ENCODE data around the gene RPRM.

- no peak for TF ChIP-seq CTCF (IDR thresholded peaks at IDR 0.05; ENCODE audit: low read depth, low read length, missing input control)
- no peak for TF ChIP-seq ZBTB33 (IDR thresholded peaks at IDR 0.05)
- no peak for TF ChIP-seq NR2F2 (IDR thresholded peaks at IDR 0.05)
- no peak for TF ChIP-seq HNF4G (IDR thresholded peaks at IDR 0.05)
- no peak for TF ChIP-seq REST (IDR thresholded peaks at IDR 0.05)
- TF ChIP-seq HNF4A (conservative IDR thresholded peaks at IDR 0.05): no peak
- TF ChIP-seq YY1 (IDR thresholded peaks at IDR 0.05): no peak
- no peak for TF ChIP-seq RXRA (IDR thresholded peaks at IDR 0.05)
- no peak for TF ChIP-seq MAX (IDR thresholded peaks at IDR 0.05)
- no peak for TF ChIP-seq EGR1 (IDR thresholded peaks at IDR 0.05; ENCODE audit: low read depth in 2 of 2)
- TF ChIP-seq GABPA (IDR thresholded peaks at IDR 0.05 in 1 of 2, conservative IDR thresholded peaks at IDR 0.05 in 1 of 2): no peak
- no peak for TF ChIP-seq RAD21 (IDR thresholded peaks at IDR 0.05)
- TF ChIP-seq TAF1 (conservative IDR thresholded peaks at IDR 0.05): no peak
- TF ChIP-seq FOXA1 (IDR thresholded peaks at IDR 0.05): no peak
Measured at GRCh38 chr2:153451611-153452010, 27.0 kb downstream of the RPRM start.

Data from liver (tissue), 3 donors.